NCI-H1105 treated with DMSO at 0.1 percent for 48 hours (cell line): ENCODE results near the gene PASD1.
A peak's percentile ranks its signal among the peaks of the same experiment; 100 is the strongest.

Experiments
- DNase-seq: peaks from one replicate; lab custom pipeline; 2025; lab: John Stamatoyannopoulos, UW

PASD1 gene

DNA sequence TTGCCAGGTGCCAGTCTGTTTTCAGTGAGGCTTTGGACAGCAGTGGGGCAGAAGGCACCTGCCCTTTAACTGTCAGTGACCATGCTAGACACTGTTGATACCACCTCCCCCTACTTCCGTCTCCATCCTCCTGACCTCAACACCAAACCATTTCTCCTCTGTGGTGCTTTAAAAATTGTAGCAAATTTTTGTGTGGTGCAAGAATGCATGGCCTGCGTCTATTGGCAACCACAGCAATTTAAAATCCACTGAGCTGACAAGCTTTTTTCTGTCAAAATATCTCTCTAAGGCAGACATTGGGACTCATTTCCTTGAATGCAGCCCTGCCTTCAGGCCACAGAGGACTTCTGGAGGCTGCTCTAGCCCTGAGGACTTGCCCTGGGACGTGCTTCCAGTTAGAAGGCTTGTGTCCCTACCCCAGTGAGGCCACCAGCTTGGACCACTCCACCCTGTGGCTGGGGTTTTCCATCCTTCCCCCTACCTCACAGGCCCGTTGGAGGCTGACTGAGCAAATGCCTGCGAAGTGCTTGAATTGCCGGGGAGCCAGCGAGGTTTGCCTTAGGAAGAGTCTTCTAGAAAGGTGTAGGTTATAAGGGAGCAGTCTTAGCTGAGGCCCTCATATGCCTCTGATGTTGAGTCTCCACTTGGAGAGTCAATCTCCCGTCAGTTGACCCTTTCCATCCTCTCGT, 138.7 kb downstream of the PASD1 start:
- DNase-seq: no peak

GRCh38 chrX:151702741-151703340, 139.4 kb downstream of the PASD1 start:
- no peak for DNase-seq

DNA sequence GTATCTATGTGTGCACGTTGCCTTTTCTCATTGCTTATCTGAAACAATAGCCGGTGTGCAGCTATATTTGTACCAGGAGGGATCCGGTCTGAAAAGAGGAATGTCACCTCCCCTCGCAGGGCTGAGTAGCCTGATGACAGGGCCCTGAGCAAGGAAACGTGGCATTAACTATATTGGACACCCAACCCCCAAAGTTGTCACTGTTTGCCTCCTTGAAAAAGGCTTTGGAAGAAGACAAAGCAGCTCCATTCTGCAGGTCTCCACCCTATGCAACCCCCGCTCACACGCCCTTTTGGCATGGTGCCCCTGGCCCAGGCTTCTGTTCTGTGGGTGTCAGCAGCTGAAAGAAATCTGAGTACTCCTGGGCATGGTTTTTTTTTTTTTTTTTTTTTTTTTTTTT, 140.0 kb downstream of the PASD1 start:
- DNase-seq: peak; percentile 85

DNA sequence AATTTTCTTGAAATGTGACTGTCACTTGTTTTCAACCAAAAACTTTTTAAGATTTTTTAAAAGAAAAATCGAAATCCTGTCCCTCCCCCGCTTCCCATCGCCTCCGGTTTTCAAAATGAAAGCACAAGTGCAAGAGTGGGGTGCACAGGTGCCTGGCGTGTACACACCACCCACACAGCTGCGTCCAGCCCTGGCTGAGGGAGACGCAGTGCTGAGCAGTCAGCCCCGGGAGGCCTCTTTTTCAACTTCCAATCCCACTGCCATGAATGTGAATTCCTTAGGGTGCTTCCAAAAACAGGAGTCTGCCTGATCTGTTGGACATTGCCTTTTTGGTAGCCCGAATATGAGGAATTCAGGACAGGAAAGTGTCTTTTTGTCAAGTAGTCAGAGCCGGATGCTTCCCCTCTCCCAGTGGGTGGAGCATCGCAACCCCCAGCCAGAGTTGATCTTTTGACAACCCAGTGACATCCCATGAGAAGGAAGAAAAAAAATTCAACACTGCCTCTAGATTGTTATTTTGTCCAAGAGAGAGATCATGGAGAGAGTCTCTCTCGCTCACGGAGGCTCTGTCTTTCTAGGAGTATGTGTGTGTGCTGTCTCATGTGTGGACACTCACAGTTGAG, 140.7 kb downstream of the PASD1 start:
- peak; percentile 51 for DNase-seq

DNA sequence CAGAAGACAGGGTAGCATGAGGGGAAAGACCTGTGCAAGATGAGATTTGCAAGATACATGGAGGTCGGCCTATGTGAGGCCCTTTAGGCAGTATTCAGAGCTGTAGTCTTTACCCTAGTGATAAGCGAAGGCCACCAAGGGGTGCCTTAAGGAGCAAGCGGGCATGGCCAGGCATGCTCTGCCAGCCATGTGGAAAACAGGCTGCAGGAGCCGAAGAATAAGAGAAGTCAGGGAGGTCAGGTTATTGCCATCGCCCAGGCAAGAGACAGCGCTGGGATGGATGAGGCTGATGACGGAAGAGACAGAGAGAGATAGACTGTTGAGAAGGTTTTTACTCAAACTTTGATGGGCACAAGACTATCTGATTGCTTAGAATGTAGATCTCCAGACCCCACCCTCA, 145.3 kb downstream of the PASD1 start:
- no peak for DNase-seq

- DNase-seq: no peak
These were observed 147.0 kb downstream of the PASD1 start for GRCh38 chrX:151710457-151710856.

DNA sequence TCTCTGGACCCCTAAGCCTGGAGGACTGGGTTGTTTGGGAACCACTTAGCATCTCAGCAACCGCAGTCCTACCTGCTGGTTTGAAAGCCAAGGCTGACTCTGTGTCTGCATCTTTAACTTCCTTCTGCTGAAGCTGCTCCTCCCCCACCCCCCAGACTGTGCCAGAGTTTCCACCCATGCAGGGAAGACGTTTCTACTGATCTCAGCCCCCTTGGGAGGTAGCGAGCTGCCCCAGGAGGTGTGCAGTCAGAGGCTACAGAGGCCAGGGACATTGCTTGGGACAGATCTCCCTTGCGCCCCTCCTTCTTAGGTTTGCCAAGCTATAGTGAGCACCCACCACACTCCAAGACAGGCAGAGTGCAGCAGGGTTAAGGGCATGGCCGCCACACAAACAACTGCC, 147.7 kb downstream of the PASD1 start:
- no peak for DNase-seq

GRCh38 chrX:151711787-151712186, 148.3 kb downstream of the PASD1 start:
- DNase-seq: no peak

GRCh38 chrX:151712253-151712652, 148.8 kb downstream of the PASD1 start:
- no peak for DNase-seq

- peak; percentile 44 for DNase-seq
These were observed 150.4 kb downstream of the PASD1 start for GRCh38 chrX:151713849-151714248.

- no peak for DNase-seq
These were observed 150.9 kb downstream of the PASD1 start for GRCh38 chrX:151714362-151714761.

DNA sequence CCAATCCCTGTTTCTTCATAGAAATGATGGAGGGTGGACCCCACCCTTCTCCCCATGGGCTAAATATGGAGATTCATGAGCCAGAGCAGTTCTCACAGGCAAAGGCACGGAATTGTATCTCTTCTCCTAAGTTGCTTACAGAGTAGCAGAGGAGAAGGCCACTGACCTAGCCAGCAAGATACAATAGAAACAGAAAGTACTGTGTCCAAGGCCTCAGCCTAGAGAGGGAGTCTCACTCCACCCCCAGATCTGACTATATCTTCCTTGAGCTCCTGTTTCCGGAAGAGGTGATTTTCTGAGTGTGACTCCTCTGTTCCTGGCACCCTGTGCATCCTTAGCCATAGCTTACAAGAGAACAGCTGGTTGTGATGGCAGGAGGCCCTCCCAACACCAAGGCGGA, 152.3 kb downstream of the PASD1 start, which contains the start of gene FATE1:
TSS of gene FATE1 (plus strand) at position 284 of the 400 bp plus-strand sequence. CDS start at position 369, 85 bp downstream.
- DNase-seq: no peak

DNA sequence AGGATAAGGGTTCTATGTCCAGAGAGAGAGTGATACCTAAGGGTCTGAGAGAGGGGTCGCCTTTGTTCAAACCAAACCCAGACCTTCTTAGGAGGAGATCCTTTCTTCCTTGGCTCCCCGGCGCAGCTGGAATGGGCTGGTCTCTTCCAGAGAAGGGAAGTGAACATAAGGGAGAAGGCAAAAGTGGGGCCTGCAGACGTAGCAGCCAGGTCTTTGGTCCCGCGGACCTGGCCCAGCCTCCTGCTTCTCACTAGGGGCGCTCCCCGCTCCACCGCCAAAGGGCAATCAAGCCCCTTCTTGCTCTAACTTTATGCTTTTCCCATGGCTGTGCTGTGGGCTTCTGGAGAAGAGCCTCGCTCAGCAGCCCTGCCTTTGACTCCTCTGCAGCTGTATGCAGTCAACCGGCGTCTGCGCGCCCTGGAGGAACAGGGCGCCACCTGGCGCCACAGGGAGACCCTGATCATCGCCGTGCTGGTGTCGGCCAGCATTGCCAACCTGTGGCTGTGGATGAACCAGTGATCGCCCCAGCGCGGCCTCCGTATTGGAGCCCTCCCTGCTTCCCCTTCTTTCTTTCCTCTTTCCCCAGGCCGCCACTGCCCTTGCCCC, 158.9 kb downstream of the PASD1 start:
- no peak for DNase-seq

DNA sequence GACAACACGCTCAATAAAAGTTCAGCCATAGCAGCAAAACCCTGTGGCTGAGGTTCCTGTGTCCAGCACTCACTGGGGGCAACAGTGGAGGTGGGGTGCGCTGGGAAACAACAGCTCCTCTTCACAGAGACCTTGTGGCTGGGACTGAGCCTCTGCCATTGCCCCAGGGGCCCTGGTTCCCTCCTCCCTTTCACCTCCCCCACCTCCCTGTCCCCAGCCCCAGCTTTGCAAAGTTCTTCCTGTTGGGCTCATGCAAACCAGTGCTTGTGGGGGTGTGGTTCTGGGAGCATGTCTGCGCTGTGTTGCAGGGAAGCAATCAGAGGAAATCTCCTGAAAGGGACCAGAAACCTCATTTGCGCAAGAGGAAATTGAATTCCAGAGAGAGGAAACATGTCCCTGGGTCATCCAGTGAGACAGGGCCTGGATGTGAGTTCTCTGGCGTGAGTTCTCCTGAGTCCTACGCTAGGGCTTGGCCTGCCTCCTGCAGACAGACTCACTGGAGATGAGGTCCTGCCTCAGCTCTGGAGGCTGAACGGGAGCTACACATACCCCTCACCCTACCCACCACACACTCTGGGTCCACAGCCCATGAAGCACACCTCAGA, 159.8 kb downstream of the PASD1 start:
- DNase-seq: no peak

GRCh38 chrX:151724563-151725337, 161.3 kb downstream of the PASD1 start:
- no peak for DNase-seq

DNA sequence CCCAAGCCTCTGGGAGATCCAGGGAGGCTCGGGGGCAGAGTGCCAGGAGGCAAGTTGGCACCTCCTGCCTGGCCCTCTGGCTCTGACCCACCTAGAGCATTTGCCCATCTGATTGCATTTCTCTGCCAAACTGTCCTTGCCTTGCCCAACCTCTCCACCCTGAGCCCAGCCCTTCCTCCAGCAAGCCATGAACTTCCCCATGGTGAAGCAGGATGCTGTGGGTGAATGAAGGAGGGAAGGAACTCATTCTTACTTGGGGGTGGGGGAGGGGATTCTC, 161.8 kb downstream of the PASD1 start:
- no peak for DNase-seq
